Smooth muscle cell (in vitro differentiated cells): ENCODE data around the gene GTF2H1. TPM values are rescaled to one million over a fixed set of nuclear protein-coding genes. Genes with fewer than 3 reads are reported as not detected.
A peak's percentile ranks its signal among the peaks of the same experiment; 100 is the strongest.
"Not testable (repeated sequence)": the region's sequence is repeated elsewhere in the genome, so short reads cannot be mapped to it uniquely, and the experiment has no call there.

Experiments
- DNase-seq: peaks from one replicate; lab custom pipeline; 2025; ENCODE audit not compliant: unreplicated experiment; lab: John Stamatoyannopoulos, UW
- H2AFZ ChIP-seq: fragments of 200-600 bp; sonication (generic); 2 replicates; pipeline ENCODE4 v1.6.0; 2016; ENCODE audit warnings: antibody characterized with exemption, low read depth, mild to moderate bottlenecking
- H3F3A ChIP-seq: fragments of 200-600 bp; sonication (generic); 2 replicates; pipeline ENCODE4 v1.6.0; 2017; ENCODE audit warnings: antibody characterized with exemption, low read depth
- H3K27ac ChIP-seq: fragments of 200-600 bp; sonication (generic); 2 replicates; pipeline ENCODE4 v1.5.1; 2016; ENCODE audit warnings: low read depth, mild to moderate bottlenecking
- H3K27me3 ChIP-seq: fragments of 200-600 bp; sonication (generic); 2 replicates; pipeline ENCODE4 v1.6.1; 2016; ENCODE audit warnings: low read depth, mild to moderate bottlenecking
- H3K36me3 ChIP-seq: fragments of 200-600 bp; sonication (generic); 2 replicates; pipeline ENCODE4 v1.5.1; 2016; ENCODE audit warnings: low read depth
- H3K4me1 ChIP-seq: fragments of 200-600 bp; sonication (generic); 2 replicates; pipeline ENCODE4 v1.5.1; 2016; ENCODE audit warnings: low read depth
- H3K4me2 ChIP-seq: fragments of 200-600 bp; sonication (generic); 2 replicates; pipeline ENCODE4 v1.6.0; 2016; ENCODE audit warnings: mild to moderate bottlenecking
- H3K4me3 ChIP-seq: fragments of 200-600 bp; sonication (generic); 2 replicates; pipeline ENCODE4 v1.5.1; 2016; ENCODE audit warnings: mild to moderate bottlenecking
- H3K79me2 ChIP-seq: fragments of 200-600 bp; sonication (generic); 2 replicates; pipeline ENCODE4 v1.6.0; 2016; ENCODE audit warnings: low read depth, mild to moderate bottlenecking
- H3K9ac ChIP-seq: fragments of 200-600 bp; sonication (generic); 2 replicates; pipeline ENCODE4 v1.6.0; 2016; ENCODE audit warnings: low read depth
- H3K9me3 ChIP-seq: fragments of 200-600 bp; sonication (generic); replicated peaks from 2 replicates; pipeline ENCODE4 v1.5.1; 2016; ENCODE audit warnings: low read depth
- H4K20me1 ChIP-seq: fragments of 200-600 bp; sonication (generic); 2 replicates; pipeline ENCODE4 v1.6.0; 2016; ENCODE audit warnings: low read depth
- WGBS: methylation state at CpG from one replicate; pipeline ENCODE4 v1.1.7; 2016; ENCODE audit warnings: low lambda C conversion rate; 5-methylcytosine and 5-hydroxymethylcytosine counted together
- polyA plus RNA-seq: library from polyadenylated mRNA; unstranded; fragments of >200 nt; fragmentation: Nextera tagmentation; extraction: Ambion mirVana; gene quantifications from 2 replicates; pipeline ENCODE4 v1.2.1, GENCODE V29; 2016
- total RNA-seq: library from RNA; depleted of rRNA; stranded (reverse); fragments of >200 nt; gene quantifications from 2 replicates; pipeline ENCODE4 v1.2.3, GENCODE V29; 2014
- TF ChIP-seq, protein P1 (sequence below): fragments of 200-600 bp; sonication (generic); IDR thresholded peaks from 2 replicates; pipeline ENCODE4 v1.5.1; 2017; ENCODE audit warnings: borderline replicate concordance, mild to moderate bottlenecking, antibody characterized with exemption; ENCODE audit not compliant: insufficient read depth, poor library complexity, severe bottlenecking

The GTF2H1 gene
- total and polyA plus RNA-seq, 2 experiments from 2014 or later, result 22.0 to 47.2 TPM

- peaks cover 24% of the 10 kb centered on the region for H3K36me3 ChIP-seq
- DNase-seq, result no peak
- peak overlapping the region; percentile 90 for H3K9ac ChIP-seq
- H3K4me1 ChIP-seq, result peaks cover 13% of the 10 kb centered on the region
- under 1% methylated on average over 36 of the region's 36 CpGs for WGBS
- no peaks in the 10 kb centered on the region for H3K9me3 ChIP-seq
- peak overlapping the region; percentile 93 for H3K4me2 ChIP-seq
- peaks cover 50% of the 10 kb centered on the region for H3K79me2 ChIP-seq
- H4K20me1 ChIP-seq, result peaks cover 55% of the 10 kb centered on the region
- peak overlapping the region; percentile 90 for H3K27ac ChIP-seq
- no peak overlapping the region for H2AFZ ChIP-seq
- peaks cover 42% of the 10 kb centered on the region for H3F3A ChIP-seq
- TF ChIP-seq, protein P1, sequence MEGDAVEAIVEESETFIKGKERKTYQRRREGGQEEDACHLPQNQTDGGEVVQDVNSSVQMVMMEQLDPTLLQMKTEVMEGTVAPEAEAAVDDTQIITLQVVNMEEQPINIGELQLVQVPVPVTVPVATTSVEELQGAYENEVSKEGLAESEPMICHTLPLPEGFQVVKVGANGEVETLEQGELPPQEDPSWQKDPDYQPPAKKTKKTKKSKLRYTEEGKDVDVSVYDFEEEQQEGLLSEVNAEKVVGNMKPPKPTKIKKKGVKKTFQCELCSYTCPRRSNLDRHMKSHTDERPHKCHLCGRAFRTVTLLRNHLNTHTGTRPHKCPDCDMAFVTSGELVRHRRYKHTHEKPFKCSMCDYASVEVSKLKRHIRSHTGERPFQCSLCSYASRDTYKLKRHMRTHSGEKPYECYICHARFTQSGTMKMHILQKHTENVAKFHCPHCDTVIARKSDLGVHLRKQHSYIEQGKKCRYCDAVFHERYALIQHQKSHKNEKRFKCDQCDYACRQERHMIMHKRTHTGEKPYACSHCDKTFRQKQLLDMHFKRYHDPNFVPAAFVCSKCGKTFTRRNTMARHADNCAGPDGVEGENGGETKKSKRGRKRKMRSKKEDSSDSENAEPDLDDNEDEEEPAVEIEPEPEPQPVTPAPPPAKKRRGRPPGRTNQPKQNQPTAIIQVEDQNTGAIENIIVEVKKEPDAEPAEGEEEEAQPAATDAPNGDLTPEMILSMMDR, result no peak
- peak overlapping the region; percentile 96 for H3K4me3 ChIP-seq
- no peaks in the 10 kb centered on the region for H3K27me3 ChIP-seq
Measured at GRCh38 chr11:18394928-18395734, 72.8 kb downstream of the GTF2H1 start.

DNA sequence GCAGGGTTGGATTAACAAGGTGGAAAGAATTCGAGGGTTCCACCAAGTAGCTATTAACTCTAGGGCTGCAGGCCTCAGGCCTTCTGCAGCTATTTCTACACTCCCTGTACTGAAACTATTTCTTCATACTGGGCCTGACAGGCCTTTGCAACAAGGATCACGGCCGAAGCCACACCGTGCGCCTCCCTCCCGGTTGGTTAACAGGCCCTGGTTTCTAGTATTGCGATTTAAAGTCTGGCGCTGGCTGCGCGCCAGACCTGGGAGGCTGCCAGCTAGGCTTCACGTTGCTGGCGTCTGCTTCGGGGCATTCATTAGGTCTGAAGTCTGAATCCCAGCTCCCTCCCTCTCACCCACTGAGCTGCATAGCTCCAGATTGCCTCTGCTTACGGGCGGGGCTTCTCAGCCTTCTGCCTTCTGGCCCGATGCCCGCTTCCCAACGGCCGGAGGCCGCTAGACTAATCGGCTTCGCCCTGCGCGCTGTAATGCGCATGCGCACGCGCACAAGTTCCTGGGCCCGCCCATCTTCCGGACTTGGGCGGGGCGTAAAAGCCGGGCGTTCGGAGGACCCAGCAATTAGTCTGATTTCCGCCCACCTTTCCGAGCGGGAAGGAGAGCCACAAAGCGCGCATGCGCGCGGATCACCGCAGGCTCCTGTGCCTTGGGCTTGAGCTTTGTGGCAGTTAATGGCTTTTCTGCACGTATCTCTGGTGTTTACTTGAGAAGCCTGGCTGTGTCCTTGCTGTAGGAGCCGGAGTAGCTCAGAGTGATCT is 73.6 kb downstream of the GTF2H1 start:
- Histone ChIP-seq H4K20me1 (peaks cover 63% of the 10 kb centered on the region), H3K36me3 (peaks cover 31% of the 10 kb centered on the region)

DNA sequence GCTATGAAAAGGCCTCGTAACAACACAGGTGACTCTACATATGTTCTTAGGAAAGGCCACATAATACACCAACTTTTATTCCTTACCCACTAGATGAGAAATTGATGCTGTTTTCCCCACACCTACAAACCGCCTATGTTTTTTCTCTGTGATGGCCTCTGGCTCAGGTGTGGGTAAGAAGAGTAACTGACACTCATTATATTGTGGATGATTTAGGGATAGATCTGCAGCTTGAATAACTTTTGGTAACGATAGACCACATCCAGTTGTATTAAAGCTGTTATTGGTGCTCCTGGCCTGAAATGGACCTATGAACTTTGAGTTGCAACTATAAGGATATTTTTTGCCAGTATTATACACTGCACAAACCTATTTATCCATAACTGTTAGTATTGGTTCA is 75.6 kb downstream of the GTF2H1 start:
- peaks cover 83% of the 10 kb centered on the region for H4K20me1 ChIP-seq
- TF ChIP-seq, protein P1, result no peak

More for the DNA sequence above, 73.6 kb downstream of the GTF2H1 start:
- peak overlapping the region; percentile 96 for H3K4me3 ChIP-seq
- peak overlapping the region; percentile 90 for H3K27ac ChIP-seq
- H3K79me2 ChIP-seq, result peaks cover 57% of the 10 kb centered on the region
- H3K9me3 ChIP-seq, result no peaks in the 10 kb centered on the region
- no peaks in the 10 kb centered on the region for H3K27me3 ChIP-seq
- DNase-seq, result peak; percentile 88
- TF ChIP-seq, protein P1, result no peak
- peaks cover 13% of the 10 kb centered on the region for H3K4me1 ChIP-seq
- H3K9ac ChIP-seq, result peak overlapping the region; percentile 90
- peak overlapping the region; percentile 93 for H3K4me2 ChIP-seq
- H3F3A ChIP-seq, result peaks cover 49% of the 10 kb centered on the region
- no peak overlapping the region for H2AFZ ChIP-seq
- under 1% methylated on average over 46 of the region's 46 CpGs for WGBS

GRCh38 chr11:18401077-18401476 is 78.7 kb downstream of the GTF2H1 start:
- H3K4me2 ChIP-seq, H3K9ac ChIP-seq, DNase-seq, H3K4me1 ChIP-seq, H2AFZ ChIP-seq, H3K9me3 ChIP-seq, H3K27ac ChIP-seq, H3K4me3 ChIP-seq, H3K27me3 ChIP-seq: not testable (repeated sequence)
- peaks cover 63% of the 10 kb centered on the region for H3K79me2 ChIP-seq
- peaks cover 100% of the 10 kb centered on the region for H4K20me1 ChIP-seq
- WGBS, result 95% methylated on average over 9 of the region's 9 CpGs
- H3F3A ChIP-seq, result peaks cover 77% of the 10 kb centered on the region
- H3K36me3 ChIP-seq, result peaks cover 67% of the 10 kb centered on the region

More for the DNA sequence above, 75.6 kb downstream of the GTF2H1 start:
- Histone ChIP-seq H3K9me3 (no peaks in the 10 kb centered on the region), H3K4me3 (no peak overlapping the region), H3K4me1 (peaks cover 13% of the 10 kb centered on the region), H3F3A (peaks cover 59% of the 10 kb centered on the region), H2AFZ (no peak overlapping the region), H3K79me2 (peaks cover 69% of the 10 kb centered on the region), H3K4me2 (peak overlapping the region; percentile 41), H3K27ac (peak overlapping the region; percentile 7), H3K9ac (no peak overlapping the region), H3K27me3 (no peaks in the 10 kb centered on the region), H3K36me3 (peaks cover 41% of the 10 kb centered on the region)
- WGBS, result 94% methylated on average over 3 of the region's 3 CpGs
- no peak for DNase-seq
